Tibial artery (tissue), 4 donors: ENCODE results near the gene CDK13.

Experiments
- DNase-seq, 2 donors: peaks; one replicate each; pipeline ENCODE4 v3.0.0-alpha.2; 2019
- H3K27ac ChIP-seq, 2 donors: fragments of 200-600 bp; sonication (generic) in 1 of 2; 1 replicate in 1 of 2; 2 replicates in 1 of 2; pipeline ENCODE4 v1.5.1; 2018 to 2019; ENCODE audit warnings: mild to moderate bottlenecking in 1 of 2
- H3K27me3 ChIP-seq, 2 donors: fragments of 200-600 bp; sonication (generic) in 1 of 2; one replicate each; pipeline versions ENCODE4 v1.5.1 to v1.6.0; 2016 to 2019
- H3K36me3 ChIP-seq, 3 donors: fragments of 200-600 bp; sonication (generic) in 2 of 3; one replicate each; pipeline ENCODE4 v1.5.1; 2016 to 2019; ENCODE audit warnings: mild to moderate bottlenecking in 2 of 3
- H3K4me1 ChIP-seq, 4 donors: fragments of 200-600 bp; sonication (generic) in 2 of 4; 1 replicate in 3 of 4; 2 replicates in 1 of 4; pipeline ENCODE4 v1.5.1; 2016 to 2019
- H3K4me3 ChIP-seq, 2 donors: fragments of 200-600 bp; sonication (generic) in 1 of 2; 1 replicate in 1 of 2; 2 replicates in 1 of 2; pipeline ENCODE4 v1.5.1; 2018 to 2019; ENCODE audit warnings: mild to moderate bottlenecking in 2 of 2
- H3K9me3 ChIP-seq, 3 donors: fragments of 200-600 bp; sonication (generic) in 1 of 3; one replicate each; pipeline ENCODE4 v1.5.1; 2016 to 2019
- CTCF ChIP-seq, 2 experiments: fragments of 200-600 bp in 1 of 2; fragments of 450-650 bp in 1 of 2; IDR thresholded peaks; one replicate each; pipeline ENCODE4 v1.5.1; 2017 to 2019; ENCODE audit warnings: antibody characterized with exemption in 2 of 2, mild to moderate bottlenecking in 1 of 2, moderate library complexity in 1 of 2
- intact Hi-C: fragments of 100-400 bp; cut with DNase I; formaldehyde crosslinking; loops from one replicate; pipeline ENCODE4 v1.15.0; 2023; ENCODE audit warnings: low total_unique reads

Gene CDK13

DNA sequence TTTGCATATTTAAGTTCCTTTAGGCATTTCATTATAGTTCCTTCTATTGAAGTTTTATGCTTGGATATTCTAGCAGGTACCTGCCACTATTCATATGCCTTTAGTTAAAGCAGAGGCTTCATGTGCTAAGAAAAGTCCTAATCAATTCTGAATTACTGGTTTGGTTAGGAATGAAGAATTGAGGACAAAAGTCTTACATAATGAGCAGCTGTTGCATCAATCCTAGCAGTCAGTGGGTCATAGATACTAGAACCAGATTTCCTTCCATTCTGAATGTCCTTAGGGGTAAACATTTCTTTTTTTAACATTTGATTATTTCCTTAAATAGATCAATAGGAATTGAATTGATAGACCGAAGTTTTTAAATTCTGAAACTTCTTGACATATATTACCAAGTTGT, 59.2 kb downstream of the CDK13 start:
- DNase-seq, result no peak
- H3K36me3 ChIP-seq, result peaks cover 0 to 13% (median 10%) of the 10 kb centered on the region in 3 donors
- no peaks in the 10 kb centered on the region for H3K9me3 ChIP-seq
- intact Hi-C loops, result no loop called here
- no peak for TF ChIP-seq CTCF (IDR thresholded peaks at IDR 0.05)
- H3K4me3 ChIP-seq, result no peak overlapping the region
- peaks cover 0 to 3% (median 0%) of the 10 kb centered on the region in 4 donors for H3K4me1 ChIP-seq
- no peaks in the 10 kb centered on the region for H3K27me3 ChIP-seq
- no peak overlapping the region for H3K27ac ChIP-seq

DNA sequence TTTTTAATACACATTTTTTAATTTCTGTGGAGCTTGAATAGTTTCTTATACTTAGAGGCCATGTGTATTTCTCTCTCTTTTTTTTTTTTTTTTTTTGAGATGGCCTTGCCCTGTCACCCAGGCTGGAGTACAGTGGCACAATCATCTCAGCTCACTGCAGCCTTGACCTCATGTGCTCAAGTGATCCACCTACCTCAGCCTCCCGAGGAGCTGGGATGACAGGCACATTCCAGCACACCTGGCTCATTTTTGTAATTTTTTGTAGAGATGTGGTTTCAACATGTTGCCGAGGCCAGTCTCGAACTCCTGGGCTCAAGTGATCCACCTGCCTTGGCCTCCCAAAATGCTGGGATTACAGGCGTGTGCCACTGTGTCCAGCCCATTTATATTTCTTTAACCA, 64.3 kb downstream of the CDK13 start:
- H3K9me3 ChIP-seq, result no peaks in the 10 kb centered on the region
- TF ChIP-seq CTCF (IDR thresholded peaks at IDR 0.05), result no peak
- H3K4me3 ChIP-seq, result no peak overlapping the region
- intact Hi-C loops, result no loop called here
- peaks cover 0 to 20% (median 15%) of the 10 kb centered on the region in 3 donors for H3K36me3 ChIP-seq
- H3K4me1 ChIP-seq, result peaks cover 0 to 11% (median 2%) of the 10 kb centered on the region in 4 donors
- no peaks in the 10 kb centered on the region for H3K27me3 ChIP-seq
- no peak for DNase-seq
- no peak overlapping the region for H3K27ac ChIP-seq

DNA sequence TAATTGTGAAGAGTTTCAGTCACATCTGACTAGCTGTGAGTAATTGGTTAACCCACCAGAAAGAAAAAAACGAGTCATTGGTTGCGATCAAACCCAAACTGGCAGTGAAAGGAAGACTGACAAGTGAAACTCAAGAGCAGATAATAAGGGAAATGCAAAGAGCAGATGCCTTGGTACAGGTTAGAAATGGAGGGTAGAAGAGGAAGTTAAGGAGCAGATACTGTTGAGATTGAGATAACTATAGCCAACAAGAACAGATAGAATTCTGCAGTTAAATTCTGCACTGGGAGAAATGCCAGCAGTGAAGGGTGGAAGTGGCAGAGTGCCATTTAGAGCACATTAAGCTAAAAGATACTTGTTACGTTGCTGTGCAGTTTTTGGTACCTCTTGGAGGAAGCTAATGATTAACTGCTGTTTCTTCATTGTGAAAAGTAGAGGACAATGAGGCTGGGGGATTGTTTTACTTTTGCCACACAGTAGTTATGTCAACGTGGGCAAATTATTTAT, 65.8 kb downstream of the CDK13 start:
- intact Hi-C loops, result no loop called here
- Histone ChIP-seq H3K4me1 (peaks cover 0 to 11% (median 2%) of the 10 kb centered on the region in 4 donors), H3K36me3 (peaks cover 0 to 11% (median 9%) of the 10 kb centered on the region in 3 donors), H3K27me3 (no peaks in the 10 kb centered on the region), H3K4me3 (no peak overlapping the region), H3K27ac (no peak overlapping the region), H3K9me3 (no peaks in the 10 kb centered on the region)
- DNase-seq, result no peak
- TF ChIP-seq CTCF (IDR thresholded peaks at IDR 0.05), result no peak

DNA sequence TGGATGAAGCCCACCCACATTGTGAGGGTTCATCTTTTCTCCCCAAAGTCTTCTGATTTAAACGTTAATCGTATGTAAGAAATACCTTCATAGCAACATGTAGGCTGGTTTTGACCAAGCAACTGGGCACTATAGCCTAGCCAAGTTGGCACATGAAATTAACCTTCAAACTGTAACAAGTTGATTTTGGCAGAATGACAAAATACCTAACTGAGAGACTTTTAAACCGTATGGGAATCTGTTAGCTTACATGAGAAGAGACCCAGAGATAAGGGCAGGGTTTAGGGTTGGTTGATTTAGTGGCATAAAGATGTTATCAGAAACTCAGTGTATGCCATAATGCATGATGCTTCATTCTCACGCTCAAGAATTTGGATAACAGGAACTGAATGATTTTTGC, 69.5 kb downstream of the CDK13 start:
- no peak for DNase-seq
- peaks cover 0 to 11% (median 2%) of the 10 kb centered on the region in 4 donors for H3K4me1 ChIP-seq
- H3K9me3 ChIP-seq, result no peaks in the 10 kb centered on the region
- no peak for TF ChIP-seq CTCF (IDR thresholded peaks at IDR 0.05)
- intact Hi-C loops, result no loop called here
- H3K27ac ChIP-seq, result no peak overlapping the region
- H3K27me3 ChIP-seq, result no peaks in the 10 kb centered on the region
- no peak overlapping the region for H3K4me3 ChIP-seq
- peaks cover 0 to 21% (median 14%) of the 10 kb centered on the region in 3 donors for H3K36me3 ChIP-seq

DNA sequence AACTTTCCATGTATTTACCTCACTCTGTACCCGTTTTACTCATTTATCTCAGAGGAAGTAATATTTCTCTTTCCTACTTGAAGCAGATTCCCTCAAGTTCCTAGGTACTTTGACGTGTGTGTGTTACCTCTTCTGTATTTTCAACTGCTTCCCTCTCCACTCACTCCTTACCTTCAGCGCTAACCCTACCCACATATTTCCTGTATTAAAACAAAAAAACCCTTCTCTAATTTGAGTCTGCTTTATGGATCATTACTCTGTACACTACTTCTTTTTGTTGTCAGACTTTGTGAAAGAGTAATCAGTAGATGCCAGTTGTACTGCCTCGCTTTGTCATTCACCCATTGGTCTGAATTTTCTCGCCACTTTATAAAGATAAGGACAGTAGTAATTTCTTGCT, 74.0 kb downstream of the CDK13 start:
- no peak overlapping the region for H3K27ac ChIP-seq
- intact Hi-C loops, result no loop called here
- no peak for DNase-seq
- no peak overlapping the region for H3K4me3 ChIP-seq
- no peaks in the 10 kb centered on the region for H3K27me3 ChIP-seq
- TF ChIP-seq CTCF (IDR thresholded peaks at IDR 0.05), result no peak
- H3K9me3 ChIP-seq, result no peaks in the 10 kb centered on the region
- H3K36me3 ChIP-seq, result peaks cover 0 to 30% (median 9%) of the 10 kb centered on the region in 3 donors
- H3K4me1 ChIP-seq, result no peaks in the 10 kb centered on the region

- H3K36me3 ChIP-seq, result peaks cover 0 to 31% (median 9%) of the 10 kb centered on the region in 3 donors
- H3K27me3 ChIP-seq, result no peaks in the 10 kb centered on the region
- H3K4me3 ChIP-seq, result no peak overlapping the region
- no peaks in the 10 kb centered on the region for H3K4me1 ChIP-seq
- H3K27ac ChIP-seq, result no peak overlapping the region
- no peaks in the 10 kb centered on the region for H3K9me3 ChIP-seq
- no peak for TF ChIP-seq CTCF (IDR thresholded peaks at IDR 0.05)
- intact Hi-C loops, result no loop called here
- DNase-seq, result no peak
These were observed 74.8 kb downstream of the CDK13 start for GRCh38 chr7:40024841-40025240.
